GM12878 (cell line): ENCODE data around the gene CCDC88A. TPM values are rescaled to one million over a fixed set of nuclear protein-coding genes. Genes with fewer than 3 reads are reported as not detected.

Source experiments
- ASH2L ChIP-seq: fragments of 300-600, 200-600 bp; sonication (generic); IDR thresholded peaks from 2 replicates; pipeline ENCODE4 v1.6.1; 2017; ENCODE audit warnings: low read depth, mild to moderate bottlenecking, borderline replicate concordance
- CEBPB ChIP-seq, 2 experiments: fragments of 150-350 bp in 1 of 2; IDR thresholded peaks; 2 replicates each; pipeline ENCODE4 v1.6.1; 2012 to 2014; ENCODE audit warnings: low read depth in 2 of 2, low read length in 2 of 2, borderline replicate concordance in 1 of 2, inconsistent platforms in 1 of 2
- CREB1 ChIP-seq: IDR thresholded peaks from 2 replicates; pipeline ENCODE4 v1.6.1; 2012; ENCODE audit warnings: low read depth, mild to moderate bottlenecking, inconsistent platforms
- EED ChIP-seq: sonication (generic); IDR thresholded peaks from 2 replicates; pipeline ENCODE4 v1.6.1; 2016; ENCODE audit warnings: antibody characterized with exemption, low read depth
- EZH2 ChIP-seq: IDR thresholded peaks from 2 replicates; pipeline ENCODE4 v1.6.1; 2012; ENCODE audit warnings: low read depth, mild to moderate bottlenecking, control low read depth, inconsistent platforms, low read length, borderline replicate concordance; ENCODE audit not compliant: control insufficient read depth
- FOXM1 ChIP-seq: IDR thresholded peaks from 2 replicates; pipeline ENCODE4 v1.6.1; 2012; ENCODE audit warnings: low read depth, mild to moderate bottlenecking, inconsistent platforms, low read length, moderate library complexity
- HDGF ChIP-seq: fragments of 450-650 bp; IDR thresholded peaks from 2 replicates; pipeline ENCODE4 v1.6.1; 2016; ENCODE audit warnings: antibody characterized with exemption
- IKZF2 ChIP-seq, 2 experiments: fragments of 450-650 bp; IDR thresholded peaks; 2 replicates each; pipeline ENCODE4 v1.6.1; 2017; ENCODE audit warnings: mild to moderate bottlenecking in 2 of 2, moderate library complexity in 2 of 2
- JUND ChIP-seq: IDR thresholded peaks from 2 replicates; pipeline ENCODE4 v1.6.1; 2012; ENCODE audit warnings: low read depth, mild to moderate bottlenecking, low read length, improper control_type of control experiment, moderate library complexity
- PML ChIP-seq: IDR thresholded peaks from 2 replicates; pipeline ENCODE4 v1.6.1; 2012; ENCODE audit warnings: low read length, inconsistent platforms
- RELA ChIP-seq: fragments of 450-650 bp; IDR thresholded peaks from 2 replicates; pipeline ENCODE4 v1.8.0; 2014; ENCODE audit warnings: borderline replicate concordance; ENCODE audit not compliant: partially characterized antibody
- RFX5 ChIP-seq: IDR thresholded peaks from 2 replicates; pipeline ENCODE4 v1.6.1; 2011; ENCODE audit warnings: low read depth, low read length, improper control_type of control experiment
- SIN3A ChIP-seq: IDR thresholded peaks from 2 replicates; pipeline ENCODE4 v1.6.1; 2012; ENCODE audit warnings: low read depth, low read length, improper control_type of control experiment
- TBL1XR1 ChIP-seq: IDR thresholded peaks from 2 replicates; pipeline ENCODE4 v1.6.1; 2012; ENCODE audit warnings: low read depth, low read length, improper control_type of control experiment
- polyA plus RNA-seq, 11 experiments: library from polyadenylated mRNA; depleted of rRNA in 4 of 11; unstranded in 6 of 11; stranded (reverse) in 5 of 11; fragments of >200 nt; fragmentation: Nextera tagmentation in 4 of 11; fragmentation: Illumina TruSeq in 1 of 11; extraction: Ambion mirVana in 4 of 11; extraction: Trizol in 1 of 11; gene quantifications; 1 replicate in 1 of 11; 2 replicates in 10 of 11; pipeline versions ENCODE4 v1.2.1 to v1.2.3, GENCODE V29; 2011 to 2016; ENCODE audit warnings: inconsistent platforms in 2 of 11, missing spikeins in 2 of 11, low read depth in 1 of 11
- total RNA-seq, 4 experiments: library from RNA; depleted of rRNA in 3 of 4; stranded (reverse); fragments of >200 nt in 3 of 4; fragmentation: Illumina TruSeq in 1 of 4; extraction: Trizol in 1 of 4; gene quantifications; 2 replicates each; pipeline versions ENCODE4 v1.2.1 to v1.2.3, GENCODE V29; 2013 to 2021
- TF ChIP-seq, protein P1 (sequence below): fragments of 450-650 bp; IDR thresholded peaks from 2 replicates; pipeline ENCODE4 v1.6.1; 2017; ENCODE audit warnings: borderline replicate concordance
- TF ChIP-seq, protein P2 (sequence below): IDR thresholded peaks from 2 replicates; pipeline ENCODE4 v1.6.1; 2011; ENCODE audit warnings: low read depth, low read length, improper control_type of control experiment, borderline replicate concordance
- TF ChIP-seq, protein P3 (sequence below): fragments of 450-650 bp; IDR thresholded peaks from 2 replicates; pipeline ENCODE4 v1.6.1; 2018; ENCODE audit warnings: borderline replicate concordance, mild to moderate bottlenecking; ENCODE audit not compliant: partially characterized antibody
- TF ChIP-seq, protein P4 (sequence below): IDR thresholded peaks from 2 replicates; pipeline ENCODE4 v1.6.1; 2011; ENCODE audit warnings: borderline replicate concordance, low read depth, mild to moderate bottlenecking, moderate library complexity, low read length; ENCODE audit not compliant: insufficient read depth, poor library complexity, severe bottlenecking
- TF ChIP-seq, protein P5 (sequence below): IDR thresholded peaks from 2 replicates; pipeline ENCODE4 v1.6.1; 2012; ENCODE audit warnings: improper control_type of control experiment, low read depth, low read length; ENCODE audit not compliant: insufficient replicate concordance

CCDC88A gene
- total and polyA plus RNA-seq, 10 of the 15 experiments (the other 5 are each of a cell fraction or from before 2014, with no cell fraction given), result 1.8 to 71.6 (median 45.9) TPM

DNA sequence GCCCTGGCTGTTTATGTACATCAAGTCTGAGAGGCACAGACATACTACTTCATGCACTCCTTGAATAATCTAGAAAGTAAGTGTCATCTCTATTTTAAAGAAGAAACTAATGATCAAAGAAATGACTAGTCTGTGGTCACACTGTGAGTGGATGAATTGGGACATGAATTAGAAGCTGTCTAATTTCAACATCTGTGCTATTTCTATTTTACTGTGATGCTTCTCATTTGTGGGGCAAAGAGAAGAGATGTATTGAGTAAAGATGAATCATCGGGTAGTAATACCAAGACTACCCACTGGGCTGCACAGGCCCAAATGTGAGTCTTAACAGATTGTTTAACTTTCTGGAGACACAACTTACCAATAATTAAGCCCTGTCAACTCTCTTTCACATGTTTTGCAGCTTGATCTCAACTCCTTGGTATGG, 108.2 kb downstream of the CCDC88A start (continued):
- TF ChIP-seq, protein P1, sequence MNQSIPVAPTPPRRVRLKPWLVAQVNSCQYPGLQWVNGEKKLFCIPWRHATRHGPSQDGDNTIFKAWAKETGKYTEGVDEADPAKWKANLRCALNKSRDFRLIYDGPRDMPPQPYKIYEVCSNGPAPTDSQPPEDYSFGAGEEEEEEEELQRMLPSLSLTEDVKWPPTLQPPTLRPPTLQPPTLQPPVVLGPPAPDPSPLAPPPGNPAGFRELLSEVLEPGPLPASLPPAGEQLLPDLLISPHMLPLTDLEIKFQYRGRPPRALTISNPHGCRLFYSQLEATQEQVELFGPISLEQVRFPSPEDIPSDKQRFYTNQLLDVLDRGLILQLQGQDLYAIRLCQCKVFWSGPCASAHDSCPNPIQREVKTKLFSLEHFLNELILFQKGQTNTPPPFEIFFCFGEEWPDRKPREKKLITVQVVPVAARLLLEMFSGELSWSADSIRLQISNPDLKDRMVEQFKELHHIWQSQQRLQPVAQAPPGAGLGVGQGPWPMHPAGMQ, result no peak
- TF ChIP-seq RFX5, result no peak
- no peak for TF ChIP-seq RELA
- TF ChIP-seq SIN3A, result no peak
- no peak for TF ChIP-seq HDGF
- TF ChIP-seq JUND, result peak; percentile 54; the same call in 1 of the 2 replicates
- TF ChIP-seq, protein P2, sequence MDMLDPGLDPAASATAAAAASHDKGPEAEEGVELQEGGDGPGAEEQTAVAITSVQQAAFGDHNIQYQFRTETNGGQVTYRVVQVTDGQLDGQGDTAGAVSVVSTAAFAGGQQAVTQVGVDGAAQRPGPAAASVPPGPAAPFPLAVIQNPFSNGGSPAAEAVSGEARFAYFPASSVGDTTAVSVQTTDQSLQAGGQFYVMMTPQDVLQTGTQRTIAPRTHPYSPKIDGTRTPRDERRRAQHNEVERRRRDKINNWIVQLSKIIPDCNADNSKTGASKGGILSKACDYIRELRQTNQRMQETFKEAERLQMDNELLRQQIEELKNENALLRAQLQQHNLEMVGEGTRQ, result no peak
- TF ChIP-seq, protein P3, sequence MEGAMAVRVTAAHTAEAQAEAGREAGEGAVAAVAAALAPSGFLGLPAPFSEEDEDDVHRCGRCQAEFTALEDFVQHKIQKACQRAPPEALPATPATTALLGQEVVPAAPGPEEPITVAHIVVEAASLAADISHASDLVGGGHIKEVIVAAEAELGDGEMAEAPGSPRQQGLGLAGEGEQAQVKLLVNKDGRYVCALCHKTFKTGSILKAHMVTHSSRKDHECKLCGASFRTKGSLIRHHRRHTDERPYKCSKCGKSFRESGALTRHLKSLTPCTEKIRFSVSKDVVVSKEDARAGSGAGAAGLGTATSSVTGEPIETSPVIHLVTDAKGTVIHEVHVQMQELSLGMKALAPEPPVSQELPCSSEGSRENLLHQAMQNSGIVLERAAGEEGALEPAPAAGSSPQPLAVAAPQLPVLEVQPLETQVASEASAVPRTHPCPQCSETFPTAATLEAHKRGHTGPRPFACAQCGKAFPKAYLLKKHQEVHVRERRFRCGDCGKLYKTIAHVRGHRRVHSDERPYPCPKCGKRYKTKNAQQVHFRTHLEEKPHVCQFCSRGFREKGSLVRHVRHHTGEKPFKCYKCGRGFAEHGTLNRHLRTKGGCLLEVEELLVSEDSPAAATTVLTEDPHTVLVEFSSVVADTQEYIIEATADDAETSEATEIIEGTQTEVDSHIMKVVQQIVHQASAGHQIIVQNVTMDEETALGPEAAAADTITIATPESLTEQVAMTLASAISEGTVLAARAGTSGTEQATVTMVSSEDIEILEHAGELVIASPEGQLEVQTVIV, result no peak
- peak in 1 of 2 experiments; percentile 96; a peak in 1 of 4 replicates for TF ChIP-seq CEBPB (IDR thresholded peaks at IDR 0.05; ENCODE audit: borderline replicate concordance in 1 of 2, low read depth in 2 of 2, low read length in 2 of 2)
- TF ChIP-seq PML, result peak; percentile 94
- no peak for TF ChIP-seq ASH2L
- TF ChIP-seq, protein P4, sequence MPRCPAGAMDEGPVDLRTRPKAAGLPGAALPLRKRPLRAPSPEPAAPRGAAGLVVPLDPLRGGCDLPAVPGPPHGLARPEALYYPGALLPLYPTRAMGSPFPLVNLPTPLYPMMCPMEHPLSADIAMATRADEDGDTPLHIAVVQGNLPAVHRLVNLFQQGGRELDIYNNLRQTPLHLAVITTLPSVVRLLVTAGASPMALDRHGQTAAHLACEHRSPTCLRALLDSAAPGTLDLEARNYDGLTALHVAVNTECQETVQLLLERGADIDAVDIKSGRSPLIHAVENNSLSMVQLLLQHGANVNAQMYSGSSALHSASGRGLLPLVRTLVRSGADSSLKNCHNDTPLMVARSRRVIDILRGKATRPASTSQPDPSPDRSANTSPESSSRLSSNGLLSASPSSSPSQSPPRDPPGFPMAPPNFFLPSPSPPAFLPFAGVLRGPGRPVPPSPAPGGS, result no peak
- TF ChIP-seq, protein P5, sequence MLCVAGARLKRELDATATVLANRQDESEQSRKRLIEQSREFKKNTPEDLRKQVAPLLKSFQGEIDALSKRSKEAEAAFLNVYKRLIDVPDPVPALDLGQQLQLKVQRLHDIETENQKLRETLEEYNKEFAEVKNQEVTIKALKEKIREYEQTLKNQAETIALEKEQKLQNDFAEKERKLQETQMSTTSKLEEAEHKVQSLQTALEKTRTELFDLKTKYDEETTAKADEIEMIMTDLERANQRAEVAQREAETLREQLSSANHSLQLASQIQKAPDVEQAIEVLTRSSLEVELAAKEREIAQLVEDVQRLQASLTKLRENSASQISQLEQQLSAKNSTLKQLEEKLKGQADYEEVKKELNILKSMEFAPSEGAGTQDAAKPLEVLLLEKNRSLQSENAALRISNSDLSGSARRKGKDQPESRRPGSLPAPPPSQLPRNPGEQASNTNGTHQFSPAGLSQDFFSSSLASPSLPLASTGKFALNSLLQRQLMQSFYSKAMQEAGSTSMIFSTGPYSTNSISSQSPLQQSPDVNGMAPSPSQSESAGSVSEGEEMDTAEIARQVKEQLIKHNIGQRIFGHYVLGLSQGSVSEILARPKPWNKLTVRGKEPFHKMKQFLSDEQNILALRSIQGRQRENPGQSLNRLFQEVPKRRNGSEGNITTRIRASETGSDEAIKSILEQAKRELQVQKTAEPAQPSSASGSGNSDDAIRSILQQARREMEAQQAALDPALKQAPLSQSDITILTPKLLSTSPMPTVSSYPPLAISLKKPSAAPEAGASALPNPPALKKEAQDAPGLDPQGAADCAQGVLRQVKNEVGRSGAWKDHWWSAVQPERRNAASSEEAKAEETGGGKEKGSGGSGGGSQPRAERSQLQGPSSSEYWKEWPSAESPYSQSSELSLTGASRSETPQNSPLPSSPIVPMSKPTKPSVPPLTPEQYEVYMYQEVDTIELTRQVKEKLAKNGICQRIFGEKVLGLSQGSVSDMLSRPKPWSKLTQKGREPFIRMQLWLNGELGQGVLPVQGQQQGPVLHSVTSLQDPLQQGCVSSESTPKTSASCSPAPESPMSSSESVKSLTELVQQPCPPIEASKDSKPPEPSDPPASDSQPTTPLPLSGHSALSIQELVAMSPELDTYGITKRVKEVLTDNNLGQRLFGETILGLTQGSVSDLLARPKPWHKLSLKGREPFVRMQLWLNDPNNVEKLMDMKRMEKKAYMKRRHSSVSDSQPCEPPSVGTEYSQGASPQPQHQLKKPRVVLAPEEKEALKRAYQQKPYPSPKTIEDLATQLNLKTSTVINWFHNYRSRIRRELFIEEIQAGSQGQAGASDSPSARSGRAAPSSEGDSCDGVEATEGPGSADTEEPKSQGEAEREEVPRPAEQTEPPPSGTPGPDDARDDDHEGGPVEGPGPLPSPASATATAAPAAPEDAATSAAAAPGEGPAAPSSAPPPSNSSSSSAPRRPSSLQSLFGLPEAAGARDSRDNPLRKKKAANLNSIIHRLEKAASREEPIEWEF, result no peak
- TF ChIP-seq EED, result peak; percentile 81
- TF ChIP-seq EZH2, result no peak
- peak; percentile 44 to 57; a peak in 3 of 4 replicates for TF ChIP-seq IKZF2 (IDR thresholded peaks at IDR 0.05)
- peak; percentile 98 for TF ChIP-seq FOXM1
- peak; percentile 82 for TF ChIP-seq TBL1XR1
- TF ChIP-seq CREB1, result peak; percentile 69; the same call in 1 of the 2 replicates
